Measurements from ENCODE around the gene CEACAM1. TPM values are rescaled to one million over a fixed set of nuclear protein-coding genes. Genes with fewer than 3 reads are reported as not detected.
"Not testable (repeated sequence)": the region's sequence is repeated elsewhere in the genome, so short reads cannot be mapped to it uniquely, and the experiment has no call there.

The CEACAM1 gene
- total and polyA plus RNA-seq, 5 donors from 2014 or later, result 4.0 to 7.0 (median 5.1) TPM

GRCh38 chr19:42461231-42461630 lies 67.0 kb downstream of the CEACAM1 start:
- H3K27ac Mint-ChIP-seq; H3K4me1 ChIP-seq (ENCODE audit: control insufficient read depth, insufficient read depth, low read length, poor library complexity, severe bottlenecking); H3K4me3 Mint-ChIP-seq; H3K36me3 ChIP-seq (ENCODE audit: control insufficient read depth, insufficient read depth, low read length); H3K9me3 ChIP-seq (ENCODE audit: control insufficient read depth in 2 of 2, low read length in 2 of 2); H3K27me3 Mint-ChIP-seq; H3K27me3 ChIP-seq (ENCODE audit: control insufficient read depth, insufficient read depth, low read length); ATAC-seq (ENCODE audit: low read depth in 2 of 2); H3K9me3 Mint-ChIP-seq; DNase-seq; H3K36me3 Mint-ChIP-seq; H3K4me1 Mint-ChIP-seq; H3K4me3 ChIP-seq (ENCODE audit: low read depth, low read length); H3K27ac ChIP-seq (ENCODE audit: insufficient read depth, low read length, poor library complexity, severe bottlenecking): not testable (repeated sequence)

- no peak for ATAC-seq (ENCODE audit: low read depth in 2 of 2)
- no peak for DNase-seq
- no peak overlapping the region for H3K4me3 ChIP-seq (ENCODE audit: low read depth, low read length)
- no peaks in the 10 kb centered on the region for H3K36me3 ChIP-seq (ENCODE audit: control insufficient read depth, insufficient read depth, low read length)
- peaks cover 6 to 15% (median 10%) of the 10 kb centered on the region in 4 donors for H3K4me1 Mint-ChIP-seq
- no peak overlapping the region for H3K27ac Mint-ChIP-seq
- H3K27me3 Mint-ChIP-seq, result no peaks in the 10 kb centered on the region
- no peaks in the 10 kb centered on the region for H3K9me3 ChIP-seq (ENCODE audit: control insufficient read depth in 2 of 2, low read length in 2 of 2)
- H3K9me3 Mint-ChIP-seq, result no peaks in the 10 kb centered on the region
- no peak overlapping the region for H3K4me3 Mint-ChIP-seq
- H3K27ac ChIP-seq (ENCODE audit: insufficient read depth, low read length, poor library complexity, severe bottlenecking), result no peak overlapping the region
- peaks cover 7% of the 10 kb centered on the region for H3K4me1 ChIP-seq (ENCODE audit: control insufficient read depth, insufficient read depth, low read length, poor library complexity, severe bottlenecking)
- H3K27me3 ChIP-seq (ENCODE audit: control insufficient read depth, insufficient read depth, low read length), result no peaks in the 10 kb centered on the region
- H3K36me3 Mint-ChIP-seq, result no peaks in the 10 kb centered on the region
Measured at GRCh38 chr19:42459926-42460325, 68.4 kb downstream of the CEACAM1 start.

Other genes starting within 250 kb of the CEACAM1 start
- gene PRR19, start 226.3 kb downstream of the CEACAM1 start, total RNA-seq, result not detected
- gene PRR19, start 226.3 kb downstream of the CEACAM1 start, polyA plus RNA-seq, result under 1 TPM; 0.10 to 0.83 (median 0.21) TPM
- gene PAFAH1B3, start 225.9 kb downstream of the CEACAM1 start, total RNA-seq, result 27.5 TPM
- gene PAFAH1B3, start 225.9 kb downstream of the CEACAM1 start, polyA plus RNA-seq, result 10 to 100 TPM; 54.5 to 71.6 (median 59.8) TPM
- gene TMEM145, start 215.2 kb downstream of the CEACAM1 start, total RNA-seq, result not detected
- gene TMEM145, start 215.2 kb downstream of the CEACAM1 start, polyA plus RNA-seq, result not detected
- gene MEGF8, start 202.8 kb downstream of the CEACAM1 start, total RNA-seq, result 6.5 TPM
- under 1 TPM; 0.18 to 0.23 (median 0.20) TPM for gene MEGF8, start 202.8 kb downstream of the CEACAM1 start, polyA plus RNA-seq
- gene CNFN, start 138.2 kb downstream of the CEACAM1 start, total RNA-seq, result not detected
- gene CNFN, start 138.2 kb downstream of the CEACAM1 start, polyA plus RNA-seq, result under 1 TPM in 2 of 4 donors, not detected in 2; 0.49 TPM
- gene LIPE, start 101.1 kb downstream of the CEACAM1 start, total RNA-seq, result 13.2 TPM
- gene LIPE, start 101.1 kb downstream of the CEACAM1 start, polyA plus RNA-seq, result 1 to 10 TPM; 3.0 to 7.1 (median 5.4) TPM
- not detected for gene CXCL17, start 85.5 kb downstream of the CEACAM1 start, total RNA-seq
- gene CXCL17, start 85.5 kb downstream of the CEACAM1 start, polyA plus RNA-seq, result under 1 TPM in 1 of 4 donors, not detected in 3; 0.28 TPM
- gene CEACAM8, start 66.4 kb upstream of the CEACAM1 start, total RNA-seq, result not detected
- not detected for gene CEACAM8, start 66.4 kb upstream of the CEACAM1 start, polyA plus RNA-seq
- 0.42 TPM for gene PSG3, start 212.0 kb upstream of the CEACAM1 start, total RNA-seq
- not detected for gene PSG3, start 212.0 kb upstream of the CEACAM1 start, polyA plus RNA-seq
- gene PSG8, start 237.2 kb upstream of the CEACAM1 start, total RNA-seq, result not detected
- not detected for gene PSG8, start 237.2 kb upstream of the CEACAM1 start, polyA plus RNA-seq

Measured in CD4-positive, CD25-positive, alpha-beta regulatory T cell (primary cell).